HG02798 (cell line): Measurements from ENCODE around the gene SAMD4B.

Source experiments
- ATAC-seq: cut with Tn5 transposase; IDR thresholded peaks from one replicate; pipeline ENCODE4 v1.9.1; 2021; ENCODE audit warnings: mild to moderate bottlenecking; ENCODE audit not compliant: unreplicated experiment, poor library complexity

SAMD4B gene

DNA sequence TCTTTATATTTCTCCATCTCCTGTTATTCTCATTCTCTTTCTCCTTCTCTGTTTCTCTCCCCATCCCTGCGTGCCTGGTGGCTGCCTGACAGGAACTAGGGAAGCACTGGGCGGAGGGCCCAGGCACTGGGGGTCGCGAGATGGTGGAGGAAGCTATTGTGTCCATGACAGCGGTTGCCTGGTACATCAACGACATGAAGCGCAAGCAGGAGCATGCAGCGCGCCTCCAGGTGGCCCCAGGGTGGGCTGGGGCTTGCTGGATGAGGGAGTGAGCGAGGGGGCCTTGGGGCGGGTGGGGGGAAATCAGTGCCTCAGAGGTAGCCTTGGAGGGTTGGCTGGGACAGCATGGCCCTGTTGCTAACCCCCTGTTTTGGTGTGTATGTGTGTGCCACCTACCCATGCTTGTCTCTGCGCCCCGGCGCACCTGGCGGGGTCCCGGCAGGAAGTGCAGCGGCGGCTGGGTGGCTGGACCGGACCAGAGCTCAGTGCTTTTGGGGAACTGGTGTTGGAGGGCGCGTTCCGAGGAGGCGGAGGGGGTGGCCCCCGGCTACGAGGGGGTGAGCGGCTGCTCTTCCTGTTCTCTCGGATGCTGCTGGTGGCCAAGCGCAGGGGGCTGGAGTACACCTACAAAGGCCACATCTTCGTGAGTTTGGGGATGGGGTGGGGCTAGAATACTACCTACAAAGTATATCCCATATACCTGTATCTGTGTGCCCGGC is 75.4 kb downstream of the SAMD4B start:
- ATAC-seq = no peak

DNA sequence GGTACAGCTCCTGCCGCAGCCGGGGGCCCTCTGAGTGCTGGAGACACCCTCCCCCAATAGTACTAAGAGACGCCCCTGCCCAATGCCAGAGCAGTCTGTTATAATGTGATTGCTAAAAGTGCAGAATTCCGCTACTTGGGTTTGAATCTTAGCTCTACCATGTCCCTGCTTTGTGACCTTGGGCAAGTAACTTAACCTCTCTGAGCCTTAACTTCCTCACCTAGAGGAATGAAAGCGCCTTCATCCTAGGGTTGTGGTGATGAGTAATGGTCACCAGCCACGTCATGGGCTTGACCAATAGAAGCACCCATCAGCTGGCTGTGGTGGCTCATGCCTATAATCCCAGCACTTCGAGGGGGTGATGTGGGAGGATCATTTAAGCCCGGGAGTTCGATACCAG is 76.8 kb downstream of the SAMD4B start:
- ATAC-seq = no peak

DNA sequence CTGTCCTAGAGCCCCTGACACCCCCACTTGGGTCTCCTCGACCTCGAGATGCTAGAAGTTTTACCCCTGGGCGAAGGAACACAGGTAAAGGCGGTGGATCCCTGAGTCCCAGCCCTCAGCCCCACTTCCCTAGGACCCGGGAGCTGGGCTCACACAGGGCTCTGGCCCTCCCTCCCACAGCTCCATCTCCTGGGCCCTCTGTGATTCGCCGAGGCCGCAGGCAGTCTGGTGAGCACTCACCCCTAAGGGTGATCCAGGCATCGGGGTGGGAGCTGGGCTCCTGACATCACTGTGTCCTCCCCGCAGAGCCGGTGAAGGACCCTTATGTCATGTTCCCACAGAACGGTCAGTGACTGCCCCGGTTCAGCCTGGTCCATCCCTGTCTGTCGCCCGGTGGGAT is 78.5 kb downstream of the SAMD4B start:
- no peak for ATAC-seq

DNA sequence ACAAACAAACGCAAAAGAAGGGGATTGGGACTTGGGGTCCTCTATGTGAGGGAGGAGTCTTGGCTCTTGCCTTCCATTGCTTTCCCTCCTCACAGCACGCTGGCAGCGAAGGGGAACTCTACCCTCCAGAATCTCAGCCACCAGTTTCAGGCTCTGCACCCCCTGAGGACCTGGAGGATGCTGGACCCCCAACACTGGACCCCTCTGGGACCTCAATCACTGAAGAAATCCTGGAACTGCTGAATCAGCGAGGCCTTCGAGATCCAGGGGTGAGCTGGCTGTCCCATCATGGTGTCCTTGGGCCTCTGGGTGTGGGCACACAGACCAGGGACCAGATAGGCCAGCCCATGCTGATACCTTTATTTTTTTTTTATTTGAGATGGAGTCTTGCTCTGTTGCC is 79.8 kb downstream of the SAMD4B start:
- no peak for ATAC-seq

DNA sequence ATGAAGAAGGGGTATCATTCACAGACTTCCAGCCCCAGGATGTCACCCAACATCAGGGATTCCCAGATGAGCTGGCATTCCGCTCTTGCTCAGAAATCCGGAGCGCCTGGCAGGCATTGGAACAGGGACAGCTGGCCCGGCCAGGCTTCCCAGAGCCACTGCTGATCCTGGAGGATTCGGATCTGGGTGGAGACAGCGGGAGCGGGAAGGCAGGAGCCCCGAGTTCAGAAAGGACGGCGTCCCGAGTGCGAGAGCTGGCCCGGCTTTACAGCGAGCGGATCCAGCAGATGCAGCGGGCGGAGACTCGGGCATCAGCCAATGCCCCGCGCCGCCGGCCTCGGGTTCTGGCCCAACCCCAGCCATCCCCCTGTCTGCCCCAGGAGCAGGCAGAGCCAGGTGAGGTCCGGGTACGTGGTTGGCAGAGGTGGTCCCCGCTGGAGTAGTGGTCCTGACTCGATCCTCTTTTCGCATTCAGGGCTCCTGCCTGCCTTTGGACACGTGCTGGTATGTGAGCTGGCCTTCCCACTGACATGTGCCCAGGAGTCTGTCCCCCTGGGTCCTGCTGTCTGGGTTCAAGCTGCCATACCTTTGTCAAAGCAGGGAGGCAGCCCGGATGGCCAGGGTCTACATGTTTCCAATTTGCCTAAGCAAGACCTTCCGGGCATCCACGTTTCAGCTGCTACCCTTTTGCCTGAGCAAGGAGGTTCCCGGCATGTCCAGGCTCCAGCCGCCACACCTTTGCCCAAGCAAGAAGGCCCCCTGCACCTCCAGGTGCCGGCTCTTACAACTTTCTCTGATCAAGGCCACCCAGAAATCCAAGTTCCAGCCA is 81.3 kb downstream of the SAMD4B start:
- ATAC-seq = no peak

DNA sequence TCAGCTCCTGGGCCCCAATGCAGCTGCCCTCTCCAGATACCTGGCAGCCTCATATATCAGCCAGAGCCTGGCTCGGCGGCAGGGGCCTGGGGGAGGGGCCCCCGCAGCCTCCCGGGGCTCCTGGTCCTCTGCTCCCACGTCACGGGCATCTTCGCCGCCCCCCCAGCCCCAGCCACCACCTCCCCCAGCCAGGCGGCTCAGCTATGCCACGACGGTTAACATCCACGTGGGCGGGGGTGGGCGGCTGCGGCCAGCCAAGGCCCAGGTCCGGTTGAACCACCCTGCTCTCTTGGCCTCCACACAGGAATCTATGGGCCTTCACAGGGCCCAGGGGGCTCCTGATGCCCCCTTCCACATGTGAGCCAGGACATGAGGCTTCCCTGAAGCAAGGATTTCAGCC is 82.7 kb downstream of the SAMD4B start:
- ATAC-seq = no peak

DNA sequence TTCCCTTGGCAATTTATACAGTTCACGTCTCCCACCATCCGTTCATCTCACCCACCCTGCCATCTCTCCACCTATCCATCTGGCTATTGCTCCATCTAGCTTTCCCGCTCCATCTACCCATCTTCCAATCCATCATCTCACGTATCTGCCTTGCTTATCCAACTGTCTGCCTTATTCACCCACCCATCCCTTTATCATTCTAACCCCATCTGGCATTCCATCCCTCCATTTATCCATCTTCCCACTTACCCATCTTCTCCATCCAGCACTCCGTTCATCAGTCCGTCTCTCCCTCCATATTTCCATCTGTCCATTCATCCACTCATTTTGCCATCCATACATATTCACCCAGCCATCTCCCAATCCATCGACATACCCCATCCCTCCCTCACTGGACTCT is 83.5 kb downstream of the SAMD4B start:
- ATAC-seq = no peak

DNA sequence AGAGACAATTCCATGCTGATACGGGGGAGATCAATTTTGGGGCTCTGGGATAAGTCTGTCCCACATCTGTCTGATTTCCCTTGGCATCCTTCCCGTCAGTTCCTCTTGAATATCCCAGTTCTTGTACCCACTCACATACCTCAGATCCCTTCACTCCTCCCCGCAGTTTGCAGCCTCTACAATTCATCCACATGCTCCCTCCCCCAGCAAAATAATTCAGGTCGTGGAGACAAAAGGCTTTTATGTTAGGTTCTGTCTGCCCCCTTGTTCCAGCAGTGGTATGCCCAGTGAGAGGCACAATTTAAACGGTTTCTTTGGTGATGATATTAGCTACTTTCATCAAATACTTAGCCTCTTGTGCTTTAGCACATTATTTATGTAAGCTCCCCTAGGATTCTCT is 83.9 kb downstream of the SAMD4B start:
- no peak for ATAC-seq

DNA sequence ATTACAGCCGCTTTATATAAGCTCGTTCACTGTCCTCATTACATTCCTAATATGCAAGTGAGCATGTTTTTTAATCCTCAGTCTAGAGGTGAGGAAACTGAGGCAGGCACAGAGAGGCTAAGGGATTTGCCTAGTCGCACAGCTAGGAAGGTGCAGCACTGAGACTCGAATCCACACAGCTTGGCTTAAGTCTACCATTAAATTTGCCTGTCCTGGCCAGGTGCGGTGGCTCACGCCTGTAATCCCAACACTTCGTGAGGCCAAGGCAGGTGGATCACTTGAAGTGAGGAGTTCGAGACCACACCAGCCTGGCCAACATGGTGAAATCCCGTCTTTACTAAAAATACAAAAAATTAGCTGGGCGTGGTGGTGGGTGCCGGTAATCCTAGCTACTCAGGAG is 85.5 kb downstream of the SAMD4B start:
- no peak for ATAC-seq

DNA sequence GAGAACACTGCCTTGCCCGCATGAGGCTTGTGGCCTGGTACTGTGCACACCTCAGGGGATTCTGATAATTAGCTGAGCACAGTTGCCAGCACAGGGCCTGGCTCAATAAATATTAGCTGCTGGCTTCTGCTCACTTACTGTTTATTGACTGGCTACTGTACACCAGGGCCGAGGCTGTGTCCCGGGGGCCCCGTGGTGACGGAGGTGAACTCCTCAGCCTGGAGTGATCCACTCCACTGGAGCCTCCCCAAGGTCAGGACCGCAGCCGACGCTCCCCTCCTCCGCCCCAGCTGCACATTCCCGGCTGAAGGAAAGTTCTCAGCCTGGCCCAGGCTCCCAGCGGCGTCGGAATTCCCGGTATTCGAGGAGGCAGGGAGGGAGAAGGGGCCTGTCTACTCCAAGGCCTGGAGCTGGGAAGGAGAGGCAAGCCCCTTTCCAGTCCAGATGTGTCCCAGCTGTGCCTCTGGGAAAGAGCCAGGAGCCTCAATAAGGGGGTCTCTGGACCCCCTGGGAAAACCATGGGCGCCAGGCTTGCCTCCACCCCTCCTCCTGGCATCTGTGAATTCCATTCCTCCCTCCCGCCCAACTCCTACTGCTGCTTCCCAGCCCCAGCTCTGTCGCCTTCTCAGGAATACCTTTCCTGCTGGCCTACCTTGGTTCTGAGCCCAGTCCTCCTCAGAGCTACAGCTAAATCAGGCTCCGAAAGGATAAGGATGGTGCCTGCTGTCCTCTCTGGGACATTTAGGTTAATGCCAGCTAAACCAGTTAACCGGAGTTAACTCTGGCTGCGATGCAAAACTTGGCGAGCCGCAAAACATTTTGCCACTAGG is 86.3 kb downstream of the SAMD4B start:
- ATAC-seq = no peak

DNA sequence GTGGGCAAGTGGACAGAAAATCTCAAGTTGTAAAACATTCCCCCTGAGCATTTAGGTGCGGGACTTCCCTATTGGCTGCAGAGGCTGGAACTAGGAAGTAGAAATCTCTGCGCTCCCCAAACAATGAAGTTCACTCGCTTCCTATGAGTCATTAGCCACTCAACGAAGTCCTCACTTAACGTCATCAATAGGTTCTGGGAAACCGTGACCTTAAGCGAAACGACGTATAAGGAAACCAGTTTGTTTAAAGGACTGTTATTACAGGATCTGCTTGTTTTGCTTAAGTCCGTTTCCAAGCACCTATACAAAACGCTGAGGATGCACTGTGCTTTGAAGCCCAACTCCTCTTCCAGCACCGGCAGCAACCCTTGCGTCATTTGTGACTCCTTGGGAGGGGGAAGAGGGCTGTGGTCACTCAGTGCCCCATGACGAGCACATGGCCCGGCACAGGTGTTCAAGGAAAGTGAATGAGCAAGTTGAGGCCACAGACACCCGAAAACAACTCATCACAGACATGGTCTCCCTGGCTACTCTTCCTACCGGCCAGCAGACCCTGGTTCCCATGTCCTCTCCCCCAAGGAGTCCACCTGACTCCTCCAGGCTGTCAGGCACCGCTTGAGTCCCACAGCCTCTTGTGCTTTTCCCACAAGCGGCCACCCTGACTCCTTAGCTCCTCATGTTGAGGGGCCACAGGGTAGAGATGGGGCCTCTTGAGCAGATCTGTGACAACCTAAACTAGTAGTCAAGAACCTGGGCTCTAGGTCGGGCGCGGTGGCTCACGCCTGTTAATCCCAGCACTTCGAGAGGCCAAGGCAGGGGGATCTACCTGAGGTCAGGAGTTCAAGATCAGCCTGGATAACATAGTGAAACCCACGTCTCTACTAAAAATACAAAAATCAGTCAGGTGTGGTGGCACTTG is 88.7 kb downstream of the SAMD4B start:
- peak; percentile 32 for ATAC-seq

DNA sequence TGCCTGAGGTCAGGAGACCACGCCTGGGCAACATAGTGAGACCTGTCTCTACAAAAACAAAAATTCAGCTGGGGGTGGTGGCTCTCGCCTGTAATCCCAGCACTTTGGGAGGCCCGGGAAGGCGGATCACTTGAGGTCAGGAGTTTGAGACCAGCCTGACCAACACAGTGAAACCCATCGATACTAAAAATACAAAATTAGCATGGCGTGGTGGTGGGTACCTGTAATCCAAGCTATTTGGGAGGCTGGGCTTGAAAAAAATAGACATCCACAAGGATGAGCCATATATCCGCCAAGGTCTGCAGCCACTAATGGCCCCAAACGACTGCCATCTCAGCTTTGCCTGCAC is 90.4 kb downstream of the SAMD4B start:
- ATAC-seq = no peak

DNA sequence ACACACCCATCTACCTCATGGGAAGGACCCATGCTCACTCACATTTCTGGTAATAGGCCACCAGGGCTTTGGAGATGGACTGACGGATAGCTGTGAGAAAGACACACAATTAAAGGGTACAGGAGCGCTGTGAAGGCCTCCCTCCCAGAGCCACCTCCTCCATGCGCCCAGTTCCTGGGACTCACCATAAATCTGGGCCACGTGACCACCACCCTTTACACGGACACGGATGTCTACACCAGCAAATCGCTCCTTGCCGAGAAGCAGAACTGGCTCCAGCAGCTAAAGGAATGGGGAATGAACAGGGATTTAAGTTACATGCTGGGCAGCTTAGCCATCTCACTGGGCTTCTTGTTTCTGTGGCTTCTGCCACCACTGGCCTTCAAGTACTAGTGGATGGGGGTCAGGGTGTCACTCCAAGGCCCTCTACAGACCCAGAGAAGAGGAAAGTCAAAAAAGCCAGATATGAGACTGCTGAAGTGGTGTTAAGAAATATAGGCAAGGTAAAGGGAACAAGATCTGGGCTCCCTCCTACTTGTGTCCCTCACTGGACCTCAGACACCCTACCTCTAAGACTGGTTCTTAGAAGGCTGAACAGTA is 91.4 kb downstream of the SAMD4B start:
- ATAC-seq = no peak

DNA sequence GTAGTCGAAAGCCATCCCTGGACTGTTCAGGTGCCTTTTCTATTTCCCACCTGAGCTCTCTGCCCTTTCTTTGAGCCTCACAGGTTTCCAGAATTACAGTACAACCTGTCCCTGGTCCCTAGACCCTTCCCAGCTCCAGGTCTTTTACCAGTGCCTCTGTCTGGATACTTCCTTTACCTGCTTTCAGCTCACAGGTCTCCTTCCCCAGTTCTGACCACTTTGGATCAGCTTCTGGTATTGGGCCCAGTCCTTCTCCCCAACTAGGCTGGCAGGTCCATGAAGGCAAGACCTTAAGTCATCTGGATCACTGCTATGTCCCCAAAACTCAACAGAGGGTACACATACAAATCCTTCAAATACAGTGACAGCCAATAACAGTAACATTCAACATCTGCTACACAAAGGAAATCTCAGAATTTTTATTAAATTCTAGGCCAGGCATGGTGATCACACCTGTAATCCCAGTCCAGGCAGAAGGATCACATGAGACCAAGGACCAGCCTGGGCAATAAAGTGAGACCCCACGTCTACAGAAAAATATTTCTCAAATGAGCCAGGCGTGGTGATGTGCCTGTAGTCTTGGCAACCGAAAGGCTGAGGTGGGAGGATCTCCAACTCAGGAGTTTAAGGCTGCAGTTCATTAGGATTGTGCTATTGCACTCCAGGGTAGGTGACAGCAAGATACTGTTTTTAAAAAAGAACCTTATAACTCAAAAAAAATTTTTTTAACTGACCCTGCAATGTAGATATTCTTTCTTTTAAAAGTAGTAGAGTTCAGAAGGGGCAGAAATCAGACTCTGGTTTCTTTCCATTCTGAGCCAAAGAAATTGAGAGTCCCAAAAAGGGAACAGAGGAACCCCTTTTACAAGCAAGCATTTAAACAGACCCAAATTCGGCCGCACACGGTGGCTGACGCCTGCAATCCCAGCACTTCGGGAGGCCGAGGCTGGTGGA is 92.2 kb downstream of the SAMD4B start:
- no peak for ATAC-seq
